Trophoblast cell (in vitro differentiated cells and primary cell): ENCODE results near the gene RASSF5.
A peak's percentile ranks its signal among the peaks of the same experiment; 100 is the strongest.

Source experiments
- DNase-seq, 2 donors: peaks; one replicate each; pipeline ENCODE4 v3.0.0-alpha.2; 2016
- H2AFZ ChIP-seq: 2 replicates; pipeline ENCODE4 v1.6.1; 2013; ENCODE audit warnings: low read length, moderate library complexity, mild to moderate bottlenecking; ENCODE audit not compliant: insufficient read depth, poor library complexity
- H2AK5ac ChIP-seq: 2 replicates; pipeline ENCODE4 v1.6.1; 2013; ENCODE audit warnings: mild to moderate bottlenecking, low read length
- H2BK120ac ChIP-seq: 2 replicates; pipeline ENCODE4 v1.6.1; 2013; ENCODE audit warnings: low read length, mild to moderate bottlenecking, moderate library complexity; ENCODE audit not compliant: insufficient read depth, poor library complexity
- H2BK12ac ChIP-seq: 2 replicates; pipeline ENCODE4 v1.6.1; 2013; ENCODE audit warnings: mild to moderate bottlenecking, low read length, moderate library complexity
- H2BK5ac ChIP-seq: 2 replicates; pipeline ENCODE4 v1.6.1; 2013; ENCODE audit warnings: low read length, low read depth, moderate library complexity, mild to moderate bottlenecking; ENCODE audit not compliant: poor library complexity
- H3K14ac ChIP-seq: 2 replicates; pipeline ENCODE4 v1.6.1; 2013; ENCODE audit warnings: mild to moderate bottlenecking, low read length
- H3K18ac ChIP-seq: 2 replicates; pipeline ENCODE4 v1.6.1; 2013; ENCODE audit warnings: mild to moderate bottlenecking, low read length
- H3K23ac ChIP-seq: 2 replicates; pipeline ENCODE4 v1.6.1; 2013; ENCODE audit warnings: low read length
- H3K27ac ChIP-seq: 2 replicates; pipeline ENCODE4 v1.5.1; 2013; ENCODE audit warnings: low read depth, mild to moderate bottlenecking, inconsistent platforms, low read length, moderate library complexity
- H3K27me3 ChIP-seq: 2 replicates; pipeline ENCODE4 v1.6.1; 2013; ENCODE audit warnings: inconsistent platforms, mild to moderate bottlenecking, low read length, moderate library complexity; ENCODE audit not compliant: insufficient read depth
- H3K36me3 ChIP-seq, 2 experiments: 1 replicate in 1 of 2; 2 replicates in 1 of 2; pipeline ENCODE4 v1.6.1; 2013; ENCODE audit warnings: low read length in 2 of 2, mild to moderate bottlenecking in 2 of 2, moderate library complexity in 1 of 2; ENCODE audit not compliant: insufficient read depth in 2 of 2, control insufficient read depth in 1 of 2
- H3K4ac ChIP-seq: 2 replicates; pipeline ENCODE4 v1.6.1; 2013; ENCODE audit warnings: low read depth, mild to moderate bottlenecking, low read length, moderate library complexity
- H3K4me1 ChIP-seq, 2 experiments: 1 replicate in 1 of 2; 2 replicates in 1 of 2; pipeline ENCODE4 v1.6.1; 2013; ENCODE audit warnings: low read length in 2 of 2, mild to moderate bottlenecking in 2 of 2, moderate library complexity in 1 of 2; ENCODE audit not compliant: insufficient read depth in 2 of 2, control insufficient read depth in 1 of 2
- H3K4me2 ChIP-seq: 2 replicates; pipeline ENCODE4 v1.6.1; 2013; ENCODE audit warnings: inconsistent platforms, mild to moderate bottlenecking, low read length, moderate library complexity
- H3K4me3 ChIP-seq: 2 replicates; pipeline ENCODE4 v1.5.1; 2013; ENCODE audit warnings: mild to moderate bottlenecking, low read depth, low read length, inconsistent platforms
- H3K79me1 ChIP-seq: one replicate; pipeline ENCODE4 v1.6.1; 2013; ENCODE audit warnings: low read length
- H3K79me2 ChIP-seq: 2 replicates; pipeline ENCODE4 v1.6.1; 2013; ENCODE audit warnings: low read length, mild to moderate bottlenecking; ENCODE audit not compliant: control insufficient read depth, insufficient read depth, poor library complexity
- H3K9ac ChIP-seq: 2 replicates; pipeline ENCODE4 v1.6.1; 2013; ENCODE audit warnings: mild to moderate bottlenecking, low read length
- H3K9me3 ChIP-seq: 2 replicates; pipeline ENCODE4 v1.6.1; 2013; ENCODE audit warnings: low read depth, mild to moderate bottlenecking, control low read depth, inconsistent platforms, low read length; ENCODE audit not compliant: insufficient read depth
- H4K12ac ChIP-seq: 2 replicates; pipeline ENCODE4 v1.6.1; 2013; ENCODE audit warnings: low read depth, mild to moderate bottlenecking, low read length, moderate library complexity
- H4K8ac ChIP-seq: 2 replicates; pipeline ENCODE4 v1.6.1; 2013; ENCODE audit warnings: low read depth, mild to moderate bottlenecking, low read length, moderate library complexity
- H4K91ac ChIP-seq: one replicate; pipeline ENCODE4 v1.6.1; 2013; ENCODE audit warnings: low read depth, mild to moderate bottlenecking, low read length, moderate library complexity
- WGBS: extraction: QIAGEN DNeasy Blood & Tissue Kit; methylation state at CpG from one replicate; pipeline ENCODE4 v1.1.7; 2013; ENCODE audit warnings: missing lambda C conversion rate; ENCODE audit not compliant: insufficient read length, insufficient coverage; ENCODE audit errors: extremely low coverage; 5-methylcytosine and 5-hydroxymethylcytosine counted together

Gene RASSF5

GRCh38 chr1:206544562-206545257 lies 37.4 kb downstream of the RASSF5 start:
- Histone ChIP-seq H3K27me3 (no peaks in the 10 kb centered on the region), H4K8ac (no peak overlapping the region), H3K14ac (no peak overlapping the region), H2AK5ac (no peak overlapping the region), H4K12ac (no peak overlapping the region), H3K27ac (no peak overlapping the region), H3K79me1 (no peaks in the 10 kb centered on the region), H3K4me1 (peaks cover 0 to 2% of the 10 kb centered on the region in 2 experiments), H3K23ac (no peak overlapping the region), H2BK12ac (no peak overlapping the region), H3K36me3 (no peaks in the 10 kb centered on the region), H3K4ac (no peak overlapping the region), H2BK5ac (no peak overlapping the region), H3K9ac (no peak overlapping the region), H3K9me3 (no peaks in the 10 kb centered on the region), H4K91ac (no peak overlapping the region), H2AFZ (no peak overlapping the region), H3K18ac (no peak overlapping the region), H3K79me2 (no peaks in the 10 kb centered on the region), H3K4me3 (no peak overlapping the region), H2BK120ac (no peak overlapping the region), H3K4me2 (no peak overlapping the region)
- DNase-seq, result peak; percentile 15 to 76
- no CpG with 5 or more reads among the region's 9 CpGs for WGBS

DNA sequence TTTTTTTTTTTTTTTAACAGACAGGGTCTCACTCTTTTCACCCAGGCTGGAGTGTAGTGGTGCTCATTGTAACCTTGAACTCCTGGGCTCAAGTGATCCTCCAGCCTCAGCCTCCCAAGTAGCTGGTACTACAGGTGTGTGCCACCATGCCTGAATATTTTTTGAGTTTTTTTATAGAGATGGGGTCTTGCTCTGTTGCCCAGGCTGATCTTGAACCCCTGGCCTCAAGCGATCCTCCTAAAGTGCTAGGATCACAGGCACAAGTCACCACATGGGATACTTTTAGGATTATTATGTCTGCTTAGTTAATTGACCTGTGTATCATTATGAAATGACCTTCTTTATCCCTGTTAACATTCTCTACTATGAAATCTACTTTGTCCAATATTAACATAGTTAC lies 38.0 kb downstream of the RASSF5 start:
- H3K4ac ChIP-seq, result no peak overlapping the region
- no peak overlapping the region for H2AFZ ChIP-seq
- peaks cover 0 to 2% of the 10 kb centered on the region in 2 experiments for H3K4me1 ChIP-seq
- H2BK12ac ChIP-seq, result no peak overlapping the region
- no peaks in the 10 kb centered on the region for H3K9me3 ChIP-seq
- H3K23ac ChIP-seq, result no peak overlapping the region
- H3K18ac ChIP-seq, result no peak overlapping the region
- no CpG with 5 or more reads among the region's 1 CpG for WGBS
- H3K27ac ChIP-seq, result no peak overlapping the region
- H4K8ac ChIP-seq, result no peak overlapping the region
- H3K4me3 ChIP-seq, result no peak overlapping the region
- no peak overlapping the region for H3K9ac ChIP-seq
- no peak overlapping the region for H4K91ac ChIP-seq
- H4K12ac ChIP-seq, result no peak overlapping the region
- DNase-seq, result no peak
- H3K14ac ChIP-seq, result no peak overlapping the region
- H3K79me1 ChIP-seq, result no peaks in the 10 kb centered on the region
- H3K4me2 ChIP-seq, result no peak overlapping the region
- no peaks in the 10 kb centered on the region for H3K36me3 ChIP-seq
- no peaks in the 10 kb centered on the region for H3K79me2 ChIP-seq
- no peak overlapping the region for H2AK5ac ChIP-seq
- H3K27me3 ChIP-seq, result no peaks in the 10 kb centered on the region
- no peak overlapping the region for H2BK5ac ChIP-seq
- no peak overlapping the region for H2BK120ac ChIP-seq

DNA sequence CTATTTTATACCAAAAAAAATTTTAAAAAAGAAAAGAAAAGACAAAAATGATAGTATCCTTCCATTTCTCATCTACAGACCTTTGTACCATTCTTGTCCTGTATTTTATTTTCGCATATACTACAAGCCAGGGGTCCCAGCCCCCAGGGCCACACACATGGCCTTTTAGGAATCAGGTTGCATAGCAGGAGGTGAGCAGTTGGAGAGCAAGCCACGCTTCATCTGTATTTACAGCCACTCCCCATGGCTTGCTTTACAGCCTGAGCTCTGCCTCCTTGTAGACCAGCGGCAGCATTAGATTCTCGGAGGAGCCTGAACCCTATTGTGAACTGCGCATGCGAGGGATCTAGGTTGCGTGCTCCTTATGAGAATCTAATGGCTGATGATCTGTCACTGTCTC lies 39.8 kb downstream of the RASSF5 start:
- H3K9me3 ChIP-seq, result no peaks in the 10 kb centered on the region
- H3K36me3 ChIP-seq, result no peaks in the 10 kb centered on the region
- H4K12ac ChIP-seq, result no peak overlapping the region
- H3K4me3 ChIP-seq, result no peak overlapping the region
- H3K79me1 ChIP-seq, result no peaks in the 10 kb centered on the region
- no peak overlapping the region for H4K8ac ChIP-seq
- no peak overlapping the region for H2AFZ ChIP-seq
- no peak overlapping the region for H3K23ac ChIP-seq
- peaks cover 0 to 2% of the 10 kb centered on the region in 2 experiments for H3K4me1 ChIP-seq
- H3K9ac ChIP-seq, result no peak overlapping the region
- H3K18ac ChIP-seq, result no peak overlapping the region
- no peak overlapping the region for H3K27ac ChIP-seq
- no peak overlapping the region for H2BK12ac ChIP-seq
- no peaks in the 10 kb centered on the region for H3K79me2 ChIP-seq
- H3K14ac ChIP-seq, result no peak overlapping the region
- H2BK5ac ChIP-seq, result no peak overlapping the region
- WGBS, result no CpG with 5 or more reads among the region's 7 CpGs
- H4K91ac ChIP-seq, result no peak overlapping the region
- no peak overlapping the region for H3K4me2 ChIP-seq
- DNase-seq, result no peak
- no peak overlapping the region for H3K4ac ChIP-seq
- H3K27me3 ChIP-seq, result no peaks in the 10 kb centered on the region
- no peak overlapping the region for H2AK5ac ChIP-seq
- no peak overlapping the region for H2BK120ac ChIP-seq

- H2BK5ac ChIP-seq, result no peak overlapping the region
- H2AK5ac ChIP-seq, result no peak overlapping the region
- no peaks in the 10 kb centered on the region for H3K79me2 ChIP-seq
- no peak overlapping the region for H3K18ac ChIP-seq
- no peak overlapping the region for H2BK12ac ChIP-seq
- no peaks in the 10 kb centered on the region for H3K27me3 ChIP-seq
- H3K36me3 ChIP-seq, result no peaks in the 10 kb centered on the region
- no peak overlapping the region for H2BK120ac ChIP-seq
- H3K79me1 ChIP-seq, result no peaks in the 10 kb centered on the region
- no peaks in the 10 kb centered on the region for H3K4me1 ChIP-seq
- H3K9ac ChIP-seq, result no peak overlapping the region
- WGBS, result no CpG with 5 or more reads among the region's 2 CpGs
- H3K27ac ChIP-seq, result no peak overlapping the region
- no peak for DNase-seq
- H3K14ac ChIP-seq, result no peak overlapping the region
- no peak overlapping the region for H4K8ac ChIP-seq
- H3K4ac ChIP-seq, result no peak overlapping the region
- no peak overlapping the region for H3K23ac ChIP-seq
- H3K4me2 ChIP-seq, result no peak overlapping the region
- H3K9me3 ChIP-seq, result no peaks in the 10 kb centered on the region
- no peak overlapping the region for H3K4me3 ChIP-seq
- H4K91ac ChIP-seq, result no peak overlapping the region
- H4K12ac ChIP-seq, result no peak overlapping the region
- H2AFZ ChIP-seq, result no peak overlapping the region
These were observed 43.1 kb downstream of the RASSF5 start for GRCh38 chr1:206550446-206550845.
